ENCODE results near the gene QSOX2.

Gene QSOX2

DNA sequence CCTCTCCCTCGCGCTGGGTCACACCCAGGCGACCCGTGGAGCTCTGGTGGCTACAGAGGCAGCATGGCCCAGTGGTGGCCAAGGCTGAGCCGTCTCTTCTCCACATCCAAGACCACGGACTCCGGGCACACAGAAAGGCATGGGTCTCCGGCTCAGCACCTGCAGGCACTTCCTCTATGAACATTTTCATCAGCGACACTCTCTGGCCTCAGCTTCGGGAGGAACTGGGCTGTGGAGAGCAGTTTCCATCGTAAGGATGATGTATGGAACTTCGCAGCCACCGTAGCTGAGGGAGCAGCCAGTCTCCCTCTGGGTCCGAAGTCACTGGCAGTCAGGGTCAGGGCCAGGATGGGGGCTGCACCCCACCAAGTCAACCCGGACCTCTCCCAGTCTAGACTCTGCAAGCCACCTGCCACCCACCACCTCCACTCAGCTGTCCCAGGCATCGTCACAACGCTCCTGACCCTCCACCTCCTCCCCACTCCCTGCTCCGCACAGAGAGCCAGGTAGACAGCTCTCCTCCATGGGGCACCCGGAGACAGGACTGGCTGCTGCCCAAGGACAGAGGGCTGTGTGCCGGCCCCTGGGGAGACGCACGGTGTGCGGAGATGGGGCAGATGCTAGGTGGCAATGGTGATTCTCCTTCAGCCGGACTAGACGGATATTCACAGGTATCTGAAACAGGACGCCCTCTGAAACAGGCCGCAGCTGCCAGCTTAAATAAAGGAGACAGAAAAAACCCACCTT is 9.7 kb downstream of the QSOX2 start:
- no peak for DNase-seq

DNA sequence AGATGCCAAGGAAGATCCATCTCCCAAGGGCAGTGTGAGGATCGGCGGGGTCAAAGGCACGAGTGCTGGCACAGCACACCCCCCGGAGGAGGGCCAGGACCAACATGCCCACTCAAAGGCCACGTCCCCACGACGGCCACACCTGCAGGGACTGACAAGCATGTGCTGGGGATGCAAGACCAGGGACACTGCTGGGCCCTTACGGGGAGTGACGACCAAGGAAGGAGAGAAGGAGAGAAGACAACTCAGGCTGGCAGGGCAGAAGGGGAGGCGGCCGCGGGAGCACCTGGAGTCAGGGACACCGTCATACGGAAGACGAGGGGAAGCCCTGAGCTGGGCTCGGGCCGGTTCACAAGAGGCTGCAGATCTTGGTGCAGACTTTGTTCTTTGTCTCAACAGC is 10.4 kb downstream of the QSOX2 start:
- DNase-seq, result no peak

DNA sequence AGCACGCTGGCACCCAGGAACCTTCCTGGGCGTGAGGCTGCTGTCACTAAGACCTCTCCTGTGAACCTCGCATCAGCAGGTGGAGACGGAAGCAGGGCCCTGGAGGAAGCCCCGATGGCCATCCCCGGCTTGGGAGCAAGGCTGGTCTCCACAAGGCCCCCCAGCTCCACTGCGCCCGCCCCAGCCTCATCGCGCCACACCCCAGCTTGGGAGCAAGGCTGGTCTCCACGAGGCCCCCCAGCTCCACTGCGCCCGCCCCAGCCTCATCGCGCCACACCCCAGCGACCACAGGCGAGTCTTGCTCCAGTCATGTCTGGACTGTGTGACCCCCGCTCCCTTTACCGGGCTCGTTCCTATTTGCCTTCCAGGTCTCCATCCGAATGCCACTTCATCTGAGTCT is 11.0 kb downstream of the QSOX2 start:
- no peak for DNase-seq

DNA sequence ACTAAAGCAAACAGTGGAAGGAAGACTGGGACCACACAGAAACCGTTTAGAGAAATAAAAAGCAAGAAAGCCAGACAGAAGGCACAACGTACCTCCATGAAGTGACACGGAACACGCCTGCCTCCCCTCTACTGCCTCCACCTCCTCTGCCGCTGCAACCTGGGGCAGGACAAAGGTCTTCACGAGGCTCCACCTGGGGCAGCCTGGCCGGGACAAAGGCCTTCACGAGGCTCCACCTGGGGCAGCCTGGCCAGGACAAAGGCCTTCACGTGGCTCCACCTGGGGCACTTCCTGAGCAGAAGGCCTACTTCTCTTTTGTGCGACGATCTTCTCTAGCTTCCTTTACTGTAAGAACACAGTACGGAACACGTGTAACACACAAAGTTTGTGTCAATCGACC is 11.7 kb downstream of the QSOX2 start:
- no peak for DNase-seq

DNA sequence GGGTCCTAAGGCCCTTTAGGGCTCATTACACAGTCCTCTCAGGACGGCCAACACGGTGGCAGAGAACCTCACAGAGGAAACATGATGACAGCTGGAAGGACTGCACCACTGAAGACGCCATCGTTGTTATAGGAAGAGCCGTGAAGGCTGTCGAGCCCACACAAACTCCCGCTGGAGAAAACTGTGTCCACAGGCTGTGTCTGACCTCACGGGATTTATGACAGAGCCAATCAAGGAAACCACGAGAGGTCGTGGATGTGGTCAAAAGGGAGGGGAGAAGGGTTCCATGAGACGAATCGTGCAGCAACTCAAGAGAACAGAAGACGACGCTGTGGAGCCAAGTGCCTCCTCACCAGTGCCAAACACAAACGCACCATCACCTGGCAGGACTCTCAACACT is 12.2 kb downstream of the QSOX2 start:
- DNase-seq, result no peak

DNA sequence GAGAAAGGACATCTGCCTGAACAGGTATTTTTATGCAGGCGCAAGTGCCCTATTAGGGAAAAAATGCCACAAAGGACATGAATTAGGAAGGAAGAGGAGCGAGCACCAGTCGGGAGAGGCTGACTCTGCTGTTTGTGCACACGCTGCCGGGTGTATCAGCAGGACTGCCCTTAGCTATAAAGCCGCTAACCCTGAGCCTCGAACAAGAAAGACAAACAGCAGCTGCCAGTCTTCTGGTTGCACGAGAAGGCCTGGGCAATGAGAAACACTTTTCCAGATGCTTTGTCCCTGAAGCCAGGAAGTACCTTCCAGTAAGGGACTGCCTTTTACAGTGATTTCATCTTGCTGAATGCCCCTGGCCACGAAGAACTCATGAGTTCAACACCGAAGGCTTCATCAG is 12.6 kb downstream of the QSOX2 start:
- no peak for DNase-seq

DNA sequence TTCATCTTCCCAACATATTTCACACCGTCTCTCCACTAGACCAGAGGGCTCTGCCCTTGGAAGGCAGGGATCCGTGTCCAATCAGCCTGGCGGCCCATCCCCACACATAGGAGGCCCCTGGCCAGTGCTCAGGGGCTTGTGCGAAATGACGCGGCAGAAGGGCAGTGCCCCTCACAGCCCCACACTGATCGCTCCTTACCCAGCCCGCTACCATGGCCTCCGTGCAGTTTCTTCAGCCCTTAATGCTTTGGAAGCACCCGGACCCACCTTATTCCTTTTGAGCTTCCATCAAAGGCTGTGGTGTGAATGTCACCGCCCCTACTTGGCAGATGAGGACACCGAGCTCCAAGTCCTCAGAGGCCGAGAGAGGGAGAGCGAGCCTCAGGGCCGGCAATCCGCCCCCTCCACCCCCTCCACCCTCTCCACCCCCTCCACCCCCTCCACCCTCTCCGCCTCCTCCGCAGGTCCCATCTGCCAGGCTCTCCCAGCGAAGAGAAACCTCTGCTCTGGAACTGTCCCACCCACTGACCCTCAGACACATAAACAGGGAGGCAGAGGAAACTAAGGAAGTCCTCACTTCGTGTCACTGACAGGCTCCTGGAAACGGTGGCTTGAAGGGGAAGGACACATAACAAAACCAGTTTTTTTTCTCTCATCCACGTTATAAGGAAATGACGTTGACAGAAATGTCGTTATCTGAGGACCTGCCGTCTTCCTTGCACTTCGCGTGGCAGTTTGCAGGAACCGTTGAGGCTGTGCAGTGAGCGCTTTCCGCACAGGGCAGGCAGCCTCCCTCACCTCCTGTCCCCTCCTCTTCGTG is 13.9 kb downstream of the QSOX2 start:
- DNase-seq, result no peak

DNA sequence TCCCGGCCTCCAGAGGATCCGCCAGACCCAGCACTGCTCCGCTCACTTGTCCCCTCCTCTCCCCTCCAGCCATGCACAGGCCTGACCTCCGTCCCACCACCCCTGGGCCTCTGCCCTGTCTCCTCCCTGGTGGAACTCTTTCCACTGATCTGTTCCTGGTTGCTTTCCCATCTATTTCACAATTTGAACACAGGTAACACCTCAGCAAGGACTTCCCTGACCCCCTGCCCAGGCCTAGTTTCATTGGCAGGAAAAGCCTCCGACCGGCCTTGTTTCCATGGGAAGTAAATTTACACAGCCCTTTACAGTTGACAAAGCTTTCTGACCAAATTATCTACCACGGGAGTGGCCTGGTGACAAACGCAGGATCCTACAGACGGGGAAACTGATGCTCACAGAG is 14.8 kb downstream of the QSOX2 start:
- DNase-seq, result no peak

DNA sequence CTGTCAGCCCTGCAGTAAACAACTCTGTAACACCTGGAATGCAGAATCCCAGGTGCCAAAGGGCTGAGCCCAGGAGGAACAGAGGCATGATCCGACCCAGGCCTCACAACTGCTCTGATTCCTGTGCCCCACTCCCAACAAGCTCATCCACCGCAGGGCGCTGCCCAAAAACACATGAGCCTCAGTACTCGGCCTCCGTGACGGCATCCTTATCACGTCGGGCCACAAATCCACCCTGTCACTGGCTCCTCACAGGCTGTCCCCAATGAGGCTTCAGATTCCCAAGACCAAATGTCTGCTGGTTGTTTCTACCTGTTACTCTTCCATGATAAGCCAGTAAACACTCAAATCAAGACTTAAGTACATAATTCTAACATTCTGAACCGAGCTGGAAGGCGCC is 15.2 kb downstream of the QSOX2 start:
- no peak for DNase-seq

DNA sequence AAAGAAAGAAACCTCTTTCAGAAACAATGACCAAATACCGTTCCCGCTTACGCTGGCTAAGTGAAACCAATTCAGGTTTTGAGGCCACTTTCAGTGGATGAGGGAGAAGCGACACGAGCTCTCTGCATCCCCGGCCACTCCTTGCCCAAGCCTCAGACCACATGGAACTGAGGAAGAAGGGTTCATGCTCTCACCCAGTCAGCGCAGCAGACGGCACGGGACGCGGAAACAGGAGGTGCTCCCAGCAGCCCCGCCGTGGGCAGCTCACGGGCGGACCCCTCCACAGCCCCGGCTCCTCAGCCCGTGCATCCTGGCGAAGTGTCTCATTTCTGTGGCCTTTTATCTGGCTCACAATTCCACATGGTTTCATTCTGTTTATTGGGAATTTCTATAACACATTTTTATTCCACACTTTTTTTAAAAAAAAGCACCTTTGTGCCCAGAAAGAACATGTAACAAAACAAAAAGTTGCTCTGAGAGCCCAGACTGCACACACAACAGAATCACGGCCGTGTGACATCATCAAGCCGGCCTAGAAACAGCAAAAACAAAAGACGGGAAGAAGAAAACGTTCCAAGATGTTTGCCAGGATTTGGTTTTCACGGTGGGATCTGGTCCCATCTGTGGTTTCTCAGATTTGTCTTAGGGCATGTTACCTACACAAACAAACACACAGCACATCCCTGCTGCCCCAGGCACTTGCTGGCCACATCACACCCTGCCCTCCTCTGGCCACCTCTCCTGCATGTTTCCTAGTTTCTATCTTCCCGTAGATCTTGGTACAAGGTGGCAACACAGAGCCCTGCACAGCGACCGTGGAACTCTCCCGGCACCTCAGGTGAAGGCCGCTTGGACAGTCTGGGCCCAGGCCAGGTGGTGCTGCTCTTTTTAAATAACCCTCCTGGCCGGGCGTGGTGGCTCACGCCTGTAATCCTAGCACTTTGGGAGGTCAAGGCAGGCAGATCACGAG is 16.2 kb downstream of the QSOX2 start:
- no peak for DNase-seq

DNA sequence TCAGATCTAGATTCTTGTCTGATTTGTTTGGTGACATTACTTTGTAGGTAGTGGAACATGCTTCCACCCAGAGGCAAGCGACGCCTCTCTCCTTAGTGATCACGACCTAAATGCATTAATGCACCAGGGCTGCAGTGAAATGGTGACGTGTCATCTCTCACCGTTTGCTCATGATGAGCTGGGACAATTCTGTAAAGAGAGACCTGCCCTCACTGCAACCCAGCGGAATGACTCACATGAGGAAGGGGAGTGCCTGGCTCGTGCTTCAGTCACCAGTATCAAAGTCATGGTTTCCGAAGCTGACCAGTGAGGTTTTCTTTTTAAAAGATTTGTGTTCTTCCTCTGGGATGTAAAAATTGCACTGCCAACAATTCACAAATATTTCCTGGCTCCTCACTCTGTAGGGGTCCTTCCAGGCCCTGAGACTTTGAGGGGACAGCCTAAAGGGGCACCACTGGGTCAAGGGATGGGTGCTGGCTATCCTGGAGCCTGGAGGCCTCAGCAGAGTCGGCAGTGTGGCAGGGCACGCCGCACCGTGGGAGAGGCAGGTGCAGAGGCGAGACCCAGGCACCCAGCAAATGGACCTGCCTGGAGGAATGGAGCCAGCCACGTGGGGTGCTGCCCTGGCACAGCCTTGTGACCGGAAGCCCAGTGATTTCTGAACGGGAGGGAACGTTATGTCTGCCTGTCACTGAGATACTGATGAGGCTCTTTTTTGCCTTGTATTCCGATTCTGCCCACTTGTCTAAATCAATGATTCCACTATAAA is 17.3 kb downstream of the QSOX2 start:
- DNase-seq, result no peak

DNA sequence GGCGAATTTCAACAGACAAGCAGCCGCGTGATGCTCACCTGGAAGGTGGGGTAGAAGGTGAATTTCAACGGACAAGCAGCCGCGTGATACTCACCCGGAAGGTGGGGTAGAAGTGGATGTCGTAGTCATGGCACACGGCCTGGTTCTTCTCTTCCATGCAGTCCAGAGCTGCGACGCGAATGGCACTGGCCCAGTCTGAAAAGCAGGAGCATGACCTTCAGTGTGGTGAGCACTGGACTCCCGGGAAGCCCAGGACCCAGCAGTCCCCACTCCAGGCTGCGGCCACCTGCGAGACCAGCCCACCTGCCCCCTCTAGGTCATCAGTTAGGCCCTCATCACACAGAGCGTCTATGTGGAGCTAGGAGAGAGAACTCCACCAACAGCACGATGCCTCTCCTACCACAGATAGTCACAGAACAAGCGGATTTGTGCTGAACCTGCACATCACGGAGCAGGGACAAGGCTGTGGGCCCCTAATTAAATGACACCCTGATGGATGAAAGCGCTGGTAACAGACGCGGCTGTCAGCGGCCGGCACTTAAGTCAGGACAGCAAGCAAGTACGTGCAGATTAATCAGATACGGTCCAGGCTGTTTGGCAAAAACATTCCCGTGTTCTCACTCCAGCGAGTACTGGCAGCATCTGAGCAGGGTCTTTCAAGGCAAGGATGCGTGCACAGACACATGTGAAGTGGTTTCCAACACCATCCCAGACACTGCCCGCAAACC is 18.8 kb downstream of the QSOX2 start:
- DNase-seq, result no peak

DNA sequence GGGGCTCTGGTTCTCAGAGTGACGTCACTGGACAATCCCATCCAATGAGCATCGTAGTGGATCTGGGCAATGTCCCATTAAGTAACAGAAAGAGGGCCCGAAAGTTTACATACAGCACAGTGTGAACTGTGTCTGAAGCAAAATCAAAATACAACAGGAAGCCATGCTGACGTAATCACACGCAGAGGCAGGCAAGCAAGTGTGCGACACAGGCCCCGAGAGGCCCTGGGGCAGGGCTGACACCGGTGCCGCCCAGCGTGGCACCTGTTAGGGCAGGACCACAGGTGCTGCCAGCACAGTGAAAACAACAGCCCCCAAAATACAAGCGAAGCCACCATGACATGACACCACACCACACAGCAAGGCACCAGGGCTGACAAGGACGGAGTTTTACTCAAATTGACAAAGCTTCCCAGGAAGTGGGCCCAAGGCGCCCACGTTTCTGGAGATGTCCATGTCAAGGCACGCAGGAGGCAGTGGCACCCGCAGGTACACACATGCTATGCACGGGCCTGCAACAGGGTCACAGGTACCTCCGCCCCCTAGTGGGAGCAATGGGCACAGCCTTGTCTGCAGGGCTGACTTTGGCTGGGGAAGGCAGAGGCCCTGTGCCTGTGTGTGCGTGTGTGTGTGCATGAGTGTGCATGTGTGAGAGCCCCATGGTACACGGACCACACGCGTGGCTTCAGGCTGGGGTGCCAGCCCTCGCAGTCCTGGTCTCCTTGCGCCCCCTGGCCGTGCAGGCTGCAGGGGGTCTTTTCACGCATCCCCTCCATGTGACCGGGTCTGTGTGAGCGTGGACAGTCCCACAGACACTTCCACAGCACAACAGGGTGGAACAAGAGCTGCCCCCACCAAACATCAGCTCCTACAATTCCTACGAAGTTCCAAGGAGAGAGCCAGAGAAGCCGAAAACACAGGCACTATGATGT is 19.6 kb downstream of the QSOX2 start:
- DNase-seq, result no peak

DNA sequence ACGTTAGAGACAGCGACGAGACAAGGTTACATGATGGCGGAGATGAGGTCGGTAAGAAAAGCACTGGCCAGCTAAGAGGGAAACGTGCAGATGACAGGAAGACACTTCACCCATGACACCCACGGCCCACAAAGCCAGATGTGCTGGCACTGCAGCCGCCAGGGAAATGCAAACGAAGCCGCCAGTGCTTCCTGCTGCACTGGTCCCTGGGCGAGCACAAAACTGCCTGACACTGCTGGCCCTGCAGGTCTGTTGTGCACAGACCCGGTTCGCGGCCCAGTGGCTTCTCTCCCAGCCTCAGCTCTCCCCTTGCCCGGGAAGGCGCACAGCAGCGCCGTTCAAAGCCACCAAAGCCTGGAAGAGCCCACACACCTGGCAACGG is 20.3 kb downstream of the QSOX2 start:
- DNase-seq, result no peak

DNA sequence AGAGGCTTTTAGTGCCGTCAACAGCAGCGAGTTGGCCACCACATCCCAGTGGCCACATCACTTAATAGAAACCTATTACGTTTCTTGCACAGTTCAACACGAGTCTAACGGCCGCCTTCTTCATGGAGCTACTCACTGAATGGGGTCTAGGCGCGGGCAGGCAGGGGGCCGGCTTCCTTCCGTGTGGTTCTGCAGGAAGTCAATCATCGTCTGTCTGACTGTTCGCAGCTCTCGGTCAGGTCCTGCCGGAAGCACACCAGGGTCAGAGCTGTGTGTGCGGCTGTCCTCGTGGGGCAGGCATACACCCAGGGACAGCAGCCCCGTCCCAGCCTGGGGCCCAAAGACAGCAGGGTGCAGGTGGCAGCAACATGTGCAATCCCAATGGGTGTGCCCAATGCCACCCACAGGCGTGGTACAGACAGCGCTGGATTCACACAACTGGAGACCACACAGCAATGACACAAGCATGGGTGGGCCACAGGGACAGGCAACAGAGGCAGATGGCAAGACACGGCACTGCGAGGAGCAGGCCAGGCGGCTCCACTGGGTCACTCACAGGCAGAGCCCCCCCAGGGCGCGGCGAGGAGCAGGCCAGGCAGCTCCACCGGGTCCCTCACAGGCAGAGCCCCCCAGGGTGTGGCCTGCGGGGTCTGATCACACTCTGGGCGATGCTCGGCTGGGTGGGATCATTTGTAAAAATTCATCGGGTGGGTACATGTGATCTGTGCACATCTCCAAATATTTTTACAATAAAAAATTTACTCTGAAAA is 21.6 kb downstream of the QSOX2 start:
- DNase-seq, result no peak

DNA sequence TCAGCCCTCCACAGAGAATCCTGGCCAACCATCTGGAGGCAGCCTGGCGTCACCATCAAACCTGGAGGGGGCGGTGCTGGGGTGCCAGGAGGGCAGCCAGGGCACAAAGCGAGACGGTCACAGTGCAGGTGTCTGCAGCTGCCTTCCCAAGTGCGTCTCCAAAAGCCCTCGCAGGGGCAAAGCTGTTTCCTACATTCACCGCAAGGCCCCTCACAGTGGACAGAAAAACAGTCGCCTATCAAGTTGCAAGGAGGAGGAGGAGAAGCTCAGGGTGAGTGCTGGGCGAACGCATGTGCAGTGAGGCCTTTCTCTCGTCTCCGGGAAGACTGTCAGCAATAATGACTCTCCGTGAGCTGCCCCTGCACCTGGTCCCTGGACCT is 22.7 kb downstream of the QSOX2 start:
- DNase-seq, result no peak

DNA sequence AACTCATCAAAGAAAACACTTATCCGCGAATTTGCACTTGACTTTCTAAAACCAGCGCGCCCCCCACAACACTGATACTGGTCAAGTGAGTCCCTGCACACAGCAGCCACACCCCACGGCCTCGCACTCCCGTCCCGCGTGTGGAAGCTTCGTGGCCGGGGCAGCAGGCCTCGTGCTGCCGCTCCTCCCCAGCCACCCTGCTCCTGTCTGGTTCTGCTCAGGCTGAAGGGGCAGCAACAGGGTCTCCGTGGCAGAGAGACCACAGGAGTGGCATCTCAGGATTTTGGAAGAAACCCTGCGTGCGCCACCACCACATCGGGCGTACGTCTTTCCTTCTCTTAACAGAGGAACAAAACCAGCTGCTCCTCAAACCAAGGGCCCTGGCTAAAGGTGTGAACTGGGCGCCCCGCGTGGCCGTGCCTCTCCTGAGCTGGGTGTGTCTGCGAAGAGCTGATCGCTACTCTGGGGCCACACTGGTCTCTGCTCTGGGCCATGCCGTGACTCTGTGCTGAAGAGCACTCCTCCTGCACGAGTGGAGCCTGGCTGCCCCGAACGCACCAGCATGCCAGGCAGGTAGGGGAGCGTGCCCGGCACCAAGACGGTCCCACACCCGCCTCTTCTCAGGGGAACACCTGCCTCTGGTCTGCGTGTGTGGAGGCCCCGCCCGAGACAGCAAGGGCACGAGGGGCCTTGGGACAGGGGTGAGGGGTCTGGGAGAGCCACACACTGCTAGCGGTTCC is 23.3 kb downstream of the QSOX2 start:
- no peak for DNase-seq

DNA sequence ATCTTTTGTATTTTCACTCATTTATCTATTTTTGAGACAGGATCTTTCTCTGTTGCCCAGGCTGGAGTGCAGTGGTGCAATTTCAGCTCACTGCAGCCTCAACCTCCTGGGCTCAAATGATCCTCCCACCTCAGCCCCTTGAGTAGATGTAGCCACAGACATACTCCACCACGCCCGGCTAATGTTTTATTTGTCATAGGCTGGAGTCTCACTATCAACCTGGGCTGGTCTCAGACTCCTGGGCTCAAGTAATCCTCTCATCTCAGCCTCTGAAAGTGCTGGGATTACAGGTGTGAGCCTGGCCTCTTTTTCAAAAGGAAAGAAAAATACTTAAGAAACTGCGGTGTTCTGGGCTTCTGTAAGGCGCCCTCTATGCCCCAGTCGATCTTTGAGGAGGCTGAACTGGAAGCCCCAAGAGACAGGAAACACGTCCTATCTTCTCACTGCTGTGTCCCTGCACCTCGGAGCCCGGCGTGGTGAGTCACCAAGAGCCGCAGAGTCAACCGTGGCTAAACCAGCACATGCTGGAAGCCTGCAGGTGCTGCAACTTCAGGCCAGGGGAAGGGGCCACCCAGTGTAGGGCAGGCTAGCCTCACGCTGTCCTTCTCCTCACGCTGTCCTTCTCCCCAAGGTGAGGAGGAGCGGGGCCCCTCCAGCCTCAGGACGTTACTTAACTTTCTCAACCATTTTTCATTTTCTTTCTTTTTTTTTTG is 25.4 kb downstream of the QSOX2 start:
- no peak for DNase-seq

DNA sequence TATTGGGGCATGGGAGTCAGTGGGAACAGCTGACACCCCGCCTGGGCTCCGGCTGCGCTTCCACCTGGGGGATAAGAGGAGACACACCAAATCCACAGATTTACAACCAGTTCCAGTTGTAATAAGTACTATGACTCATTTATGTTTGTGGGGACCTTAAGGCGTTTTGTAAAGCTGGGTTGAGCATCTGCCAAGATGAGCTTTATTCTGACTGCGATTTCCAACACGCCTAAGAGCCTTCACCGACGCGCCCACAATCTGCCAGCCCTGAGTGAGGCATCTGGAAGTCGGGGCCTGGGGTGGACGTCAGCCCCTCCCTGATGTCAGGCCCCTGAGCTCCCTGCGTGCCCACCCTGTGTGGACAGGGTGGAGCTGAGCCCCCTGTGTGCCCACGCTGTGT is 26.3 kb downstream of the QSOX2 start:
- DNase-seq, result no peak
